ENCODE results near the gene PLEKHM3.
A peak's percentile ranks its signal among the peaks of the same experiment; 100 is the strongest.

DNA sequence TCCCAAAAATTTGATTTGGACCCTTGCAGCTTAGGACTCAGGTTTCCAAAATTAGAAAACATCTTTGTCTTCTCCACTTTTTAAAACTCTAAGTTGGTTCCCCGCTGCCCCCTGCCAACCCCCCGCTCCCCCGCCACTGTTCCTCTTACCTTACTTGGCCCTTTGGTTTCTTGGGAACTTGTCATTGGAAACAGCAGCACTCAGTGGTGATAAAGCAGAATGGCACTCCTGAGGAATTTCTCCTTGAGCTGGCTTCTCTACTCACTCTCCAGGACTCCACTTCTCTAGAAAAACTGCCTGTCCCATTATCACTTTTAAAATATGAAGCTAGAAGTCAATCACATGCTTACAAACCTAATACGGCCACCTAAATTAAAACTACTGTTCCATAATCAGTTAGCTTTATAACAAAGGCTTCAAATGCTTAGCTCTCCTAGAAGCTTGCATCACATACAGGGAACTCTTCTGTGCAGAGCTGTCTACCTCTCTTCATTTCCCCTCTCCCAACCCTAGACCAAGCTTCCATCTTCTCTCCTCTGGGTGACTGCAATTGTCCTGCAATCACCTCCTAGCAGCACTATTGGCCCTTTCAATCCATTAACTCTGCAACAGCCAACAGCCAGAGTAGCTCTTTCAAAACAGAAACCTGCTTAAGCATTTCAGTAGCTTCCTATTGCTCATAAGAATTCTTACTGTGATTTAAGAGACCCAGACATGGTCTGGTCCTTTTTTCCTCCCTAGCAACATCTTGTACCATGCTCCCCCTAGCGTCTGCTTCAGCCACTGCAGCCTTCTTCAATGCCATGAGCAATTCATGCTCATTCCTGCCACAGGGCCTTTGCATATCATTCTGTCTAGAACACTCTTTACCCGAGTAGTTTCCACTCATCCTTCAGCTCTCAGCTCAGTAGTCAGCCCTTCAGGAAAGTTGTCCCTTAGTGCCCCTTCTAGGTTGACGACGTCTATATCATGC is 15.2 kb upstream of the PLEKHM3 start:
- no peak for TF ChIP-seq POLR2A (IDR thresholded peaks at IDR 0.05)
- TF ChIP-seq, protein P1, sequence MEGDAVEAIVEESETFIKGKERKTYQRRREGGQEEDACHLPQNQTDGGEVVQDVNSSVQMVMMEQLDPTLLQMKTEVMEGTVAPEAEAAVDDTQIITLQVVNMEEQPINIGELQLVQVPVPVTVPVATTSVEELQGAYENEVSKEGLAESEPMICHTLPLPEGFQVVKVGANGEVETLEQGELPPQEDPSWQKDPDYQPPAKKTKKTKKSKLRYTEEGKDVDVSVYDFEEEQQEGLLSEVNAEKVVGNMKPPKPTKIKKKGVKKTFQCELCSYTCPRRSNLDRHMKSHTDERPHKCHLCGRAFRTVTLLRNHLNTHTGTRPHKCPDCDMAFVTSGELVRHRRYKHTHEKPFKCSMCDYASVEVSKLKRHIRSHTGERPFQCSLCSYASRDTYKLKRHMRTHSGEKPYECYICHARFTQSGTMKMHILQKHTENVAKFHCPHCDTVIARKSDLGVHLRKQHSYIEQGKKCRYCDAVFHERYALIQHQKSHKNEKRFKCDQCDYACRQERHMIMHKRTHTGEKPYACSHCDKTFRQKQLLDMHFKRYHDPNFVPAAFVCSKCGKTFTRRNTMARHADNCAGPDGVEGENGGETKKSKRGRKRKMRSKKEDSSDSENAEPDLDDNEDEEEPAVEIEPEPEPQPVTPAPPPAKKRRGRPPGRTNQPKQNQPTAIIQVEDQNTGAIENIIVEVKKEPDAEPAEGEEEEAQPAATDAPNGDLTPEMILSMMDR (IDR thresholded peaks at IDR 0.05): peak; percentile 65 to 74 (median 69)

Measured in right lobe of liver (tissue), 4 donors.